Panc1 (cell line): ENCODE data around the gene HOXA5. TPM values are rescaled to one million over a fixed set of nuclear protein-coding genes. Genes with fewer than 3 reads are reported as not detected.
A peak's percentile ranks its signal among the peaks of the same experiment; 100 is the strongest.

Experiments used
- ATAC-seq: fragments of 200-7000 bp; cut with Tn5 transposase; 2 replicates; pipeline ENCODE4 v1.9.1; 2020; ENCODE audit warnings: mild to moderate bottlenecking, moderate library complexity
- BruUV-seq: library from RNA; stranded (reverse); fragments of 400-500 nt; replicated peaks from 2 replicates; lab custom pipeline; 2021; lab: Mats Ljungman, UMichigan
- CTCF ChIA-PET: fragments of 300-600 bp; sonication (Branson Sonifier 250); formaldehyde crosslinking; loops from one replicate; lab custom pipeline; 2022; ENCODE audit warnings: antibody characterized with exemption; lab: Charles Lee
- POLR2A ChIA-PET: fragments of 300-600 bp; sonication (Branson Sonifier 250); formaldehyde crosslinking; loops from one replicate; lab custom pipeline; 2022; ENCODE audit warnings: antibody characterized with exemption; lab: Charles Lee
- DNase-seq: peaks from one replicate; pipeline ENCODE4 v3.0.0-alpha.2; 2010; ENCODE audit warnings: low read depth, low spot score
- H3K27ac ChIP-seq: 2 replicates; pipeline ENCODE4 v1.5.1; 2011; ENCODE audit warnings: mild to moderate bottlenecking, low read length, inconsistent platforms
- H3K27me3 ChIP-seq: fragments of 200-500 bp; sonication (Bioruptor generic); 2 replicates; pipeline ENCODE4 v1.6.0; 2014; ENCODE audit warnings: low read length, inconsistent platforms; ENCODE audit not compliant: control insufficient read depth, insufficient read depth
- H3K36me3 ChIP-seq: fragments of 200-500 bp; sonication (Bioruptor generic); 2 replicates; pipeline ENCODE4 v1.5.1; 2014; ENCODE audit warnings: inconsistent platforms, mild to moderate bottlenecking, low read length, moderate library complexity; ENCODE audit not compliant: control insufficient read depth, insufficient read depth
- H3K4me1 ChIP-seq: 2 replicates; pipeline ENCODE4 v1.5.1; 2011; ENCODE audit warnings: inconsistent platforms, mild to moderate bottlenecking, low read length, moderate library complexity; ENCODE audit not compliant: control insufficient read depth, insufficient read depth
- H3K4me3 ChIP-seq, 2 experiments: 2 replicates each; pipeline ENCODE4 v1.5.1; 2011 to 2012; ENCODE audit warnings: low read depth in 2 of 2, low read length in 2 of 2, mild to moderate bottlenecking in 2 of 2, inconsistent platforms in 1 of 2, moderate library complexity in 1 of 2
- H3K9me3 ChIP-seq: fragments of 200-500 bp; sonication (Bioruptor generic); 2 replicates; pipeline ENCODE4 v1.5.1; 2014; ENCODE audit warnings: low read depth, mild to moderate bottlenecking, inconsistent platforms, low read length, moderate library complexity; ENCODE audit not compliant: control insufficient read depth, insufficient read depth
- CTCF ChIP-seq: fragments of 450-650 bp; IDR thresholded peaks from 2 replicates; pipeline ENCODE4 v1.5.1; 2017; ENCODE audit warnings: mild to moderate bottlenecking
- POLR2AphosphoS5 ChIP-seq: IDR thresholded peaks from 2 replicates; pipeline ENCODE4 v1.6.1; 2012; ENCODE audit warnings: mild to moderate bottlenecking, low read depth, low read length, moderate library complexity
- SIN3A ChIP-seq: IDR thresholded peaks from 2 replicates; pipeline ENCODE4 v1.6.1; 2012; ENCODE audit warnings: low read depth, mild to moderate bottlenecking, low read length, moderate library complexity, borderline replicate concordance; ENCODE audit not compliant: insufficient read depth
- TCF7L2 ChIP-seq: IDR thresholded peaks from 2 replicates; pipeline ENCODE4 v1.6.1; 2011; ENCODE audit warnings: mild to moderate bottlenecking, low read depth, low read length, inconsistent platforms
- in situ Hi-C: cut with HindIII; loops from 2 replicates; pipeline ENCODE4 v1.10.0; 2016; ENCODE audit warnings: low sequenced_read_pairs, low pct_unique_long_range_greater_than_20kb
- intact Hi-C: fragments of 100-400 bp; cut with micrococcal nuclease; formaldehyde crosslinking; loops from one replicate; pipeline ENCODE4 v1.10.0; 2022; ENCODE audit not compliant: unreplicated experiment
- total RNA-seq: library from RNA; stranded (reverse); gene quantifications from one replicate; pipeline ENCODE4 v1.2.1, GENCODE V29; 2021; ENCODE audit not compliant: unreplicated experiment
- TF ChIP-seq, protein P1 (sequence below), 2 experiments: IDR thresholded peaks; 2 replicates each; pipeline ENCODE4 v1.6.1; 2011 to 2012; ENCODE audit warnings: low read depth in 2 of 2, control low read depth in 1 of 2, low read length in 1 of 2, mild to moderate bottlenecking in 1 of 2, moderate library complexity in 1 of 2; ENCODE audit not compliant: insufficient read depth in 1 of 2

The HOXA5 gene
- total RNA-seq, 1 experiment from 2014 or later: 3.9 TPM

- ChIA-PET POLR2A (no interaction called here), CTCF (interaction anchor here (1.7 kb wide), 1 partner anchor 14 kb away, joined by 5 read pairs; no protein-coding TSS in a partner anchor)
- Histone ChIP-seq H3K4me3 (peak overlapping the region; percentile 21 to 33), H3K36me3 (no peaks in the 10 kb centered on the region), H3K9me3 (no peaks in the 10 kb centered on the region), H3K4me1 (peaks cover 72% of the 10 kb centered on the region), H3K27ac (peak overlapping the region; percentile 98), H3K27me3 (no peaks in the 10 kb centered on the region)
- BruUV-seq: no TSS peak
- DNase-seq (no peak), ATAC-seq (peak; percentile 63)
- in situ Hi-C loops: no loop called here
- TF ChIP-seq SIN3A: no peak
- no peak for TF ChIP-seq TCF7L2
- no peak for TF ChIP-seq POLR2AphosphoS5
- TF ChIP-seq, protein P1, sequence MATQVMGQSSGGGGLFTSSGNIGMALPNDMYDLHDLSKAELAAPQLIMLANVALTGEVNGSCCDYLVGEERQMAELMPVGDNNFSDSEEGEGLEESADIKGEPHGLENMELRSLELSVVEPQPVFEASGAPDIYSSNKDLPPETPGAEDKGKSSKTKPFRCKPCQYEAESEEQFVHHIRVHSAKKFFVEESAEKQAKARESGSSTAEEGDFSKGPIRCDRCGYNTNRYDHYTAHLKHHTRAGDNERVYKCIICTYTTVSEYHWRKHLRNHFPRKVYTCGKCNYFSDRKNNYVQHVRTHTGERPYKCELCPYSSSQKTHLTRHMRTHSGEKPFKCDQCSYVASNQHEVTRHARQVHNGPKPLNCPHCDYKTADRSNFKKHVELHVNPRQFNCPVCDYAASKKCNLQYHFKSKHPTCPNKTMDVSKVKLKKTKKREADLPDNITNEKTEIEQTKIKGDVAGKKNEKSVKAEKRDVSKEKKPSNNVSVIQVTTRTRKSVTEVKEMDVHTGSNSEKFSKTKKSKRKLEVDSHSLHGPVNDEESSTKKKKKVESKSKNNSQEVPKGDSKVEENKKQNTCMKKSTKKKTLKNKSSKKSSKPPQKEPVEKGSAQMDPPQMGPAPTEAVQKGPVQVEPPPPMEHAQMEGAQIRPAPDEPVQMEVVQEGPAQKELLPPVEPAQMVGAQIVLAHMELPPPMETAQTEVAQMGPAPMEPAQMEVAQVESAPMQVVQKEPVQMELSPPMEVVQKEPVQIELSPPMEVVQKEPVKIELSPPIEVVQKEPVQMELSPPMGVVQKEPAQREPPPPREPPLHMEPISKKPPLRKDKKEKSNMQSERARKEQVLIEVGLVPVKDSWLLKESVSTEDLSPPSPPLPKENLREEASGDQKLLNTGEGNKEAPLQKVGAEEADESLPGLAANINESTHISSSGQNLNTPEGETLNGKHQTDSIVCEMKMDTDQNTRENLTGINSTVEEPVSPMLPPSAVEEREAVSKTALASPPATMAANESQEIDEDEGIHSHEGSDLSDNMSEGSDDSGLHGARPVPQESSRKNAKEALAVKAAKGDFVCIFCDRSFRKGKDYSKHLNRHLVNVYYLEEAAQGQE (IDR thresholded peaks at IDR 0.05; ENCODE audit: insufficient read depth in 1 of 2, low read depth in 2 of 2, low read length in 1 of 2): no peak
- TF ChIP-seq CTCF: peak; percentile 31
- intact Hi-C loops: no loop called here
These were observed 9.9 kb downstream of the HOXA5 start for GRCh38 chr7:27133409-27134231.

DNA sequence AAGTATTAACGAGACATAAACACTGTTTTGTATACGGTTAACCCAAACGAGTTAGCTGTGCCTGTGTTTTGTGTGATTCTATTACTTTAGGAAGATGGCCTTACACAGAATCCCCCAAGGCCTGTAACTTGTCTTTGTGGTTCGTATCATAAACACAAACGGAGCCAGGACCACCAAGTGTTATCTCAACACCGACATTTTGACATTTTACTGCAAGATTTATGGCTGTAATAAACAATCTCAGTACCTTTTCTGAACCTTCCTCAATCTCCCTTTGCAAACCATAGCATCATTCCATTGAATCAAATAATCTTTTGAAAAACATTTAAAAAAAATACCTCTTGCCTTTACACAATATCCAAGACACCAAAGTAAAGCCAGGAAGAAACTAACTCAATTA is 10.5 kb downstream of the HOXA5 start:
- intact Hi-C loops: no loop called here
- POLR2A ChIA-PET: interaction anchor here (0.6 kb wide), 1 partner anchor 222 kb away, joined by 10 read pairs; no protein-coding TSS in a partner anchor
- no TSS peak for BruUV-seq

More for the DNA sequence above, 10.5 kb downstream of the HOXA5 start:
- DNase-seq: no peak
- Histone ChIP-seq H3K27me3 (no peaks in the 10 kb centered on the region), H3K9me3 (no peaks in the 10 kb centered on the region), H3K4me3 (no peak overlapping the region; a peak in 1 of 4 replicates), H3K27ac (peak overlapping the region; percentile 98), H3K4me1 (peaks cover 74% of the 10 kb centered on the region), H3K36me3 (no peaks in the 10 kb centered on the region)
- in situ Hi-C loops: no loop called here
- TF ChIP-seq SIN3A: no peak
- TF ChIP-seq TCF7L2: no peak
- TF ChIP-seq POLR2AphosphoS5: no peak
- TF ChIP-seq, protein P1 (IDR thresholded peaks at IDR 0.05; ENCODE audit: insufficient read depth in 1 of 2, low read depth in 2 of 2, low read length in 1 of 2): no peak
- TF ChIP-seq CTCF: no peak
- ATAC-seq: no peak
- CTCF ChIA-PET: no interaction called here
